Retinal pigment epithelial cell (primary cell): ENCODE measurements around the gene TNNC1.

Source experiments
- DNase-seq: peaks from one replicate; pipeline ENCODE4 v3.0.0-alpha.2; 2010; ENCODE audit warnings: low read depth
- H3K4me3 ChIP-seq: 2 replicates; pipeline ENCODE4 v1.5.1; 2011; ENCODE audit warnings: mild to moderate bottlenecking, low read length, control low read depth, moderate library complexity
- TF ChIP-seq, protein P1 (sequence below): conservative IDR thresholded peaks from 2 replicates; pipeline ENCODE4 v1.5.1; 2011; ENCODE audit warnings: low read depth, low read length, control low read depth, inconsistent platforms

Gene TNNC1

DNA sequence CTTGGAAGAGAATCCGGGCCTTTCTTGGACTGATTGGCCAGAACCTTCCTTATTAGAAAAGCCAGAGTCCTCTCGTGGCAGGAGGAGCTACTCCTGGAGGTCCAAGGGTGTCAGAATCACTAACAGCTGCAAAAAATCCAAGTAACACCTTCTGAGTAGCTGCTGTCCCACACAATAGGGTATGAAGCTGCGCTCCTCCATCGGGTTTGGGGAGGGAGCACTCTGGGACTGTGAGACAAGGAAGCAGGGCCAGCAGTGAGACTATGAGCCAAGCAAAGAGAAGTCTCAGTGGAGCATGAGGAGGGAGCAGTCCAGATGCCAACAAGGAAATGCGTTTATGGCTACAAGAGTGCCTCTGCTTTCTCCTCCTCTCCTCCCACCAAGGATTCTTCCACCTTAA, 30.7 kb downstream of the TNNC1 start:
- H3K4me3 ChIP-seq = no peak overlapping the region
- TF ChIP-seq, protein P1, sequence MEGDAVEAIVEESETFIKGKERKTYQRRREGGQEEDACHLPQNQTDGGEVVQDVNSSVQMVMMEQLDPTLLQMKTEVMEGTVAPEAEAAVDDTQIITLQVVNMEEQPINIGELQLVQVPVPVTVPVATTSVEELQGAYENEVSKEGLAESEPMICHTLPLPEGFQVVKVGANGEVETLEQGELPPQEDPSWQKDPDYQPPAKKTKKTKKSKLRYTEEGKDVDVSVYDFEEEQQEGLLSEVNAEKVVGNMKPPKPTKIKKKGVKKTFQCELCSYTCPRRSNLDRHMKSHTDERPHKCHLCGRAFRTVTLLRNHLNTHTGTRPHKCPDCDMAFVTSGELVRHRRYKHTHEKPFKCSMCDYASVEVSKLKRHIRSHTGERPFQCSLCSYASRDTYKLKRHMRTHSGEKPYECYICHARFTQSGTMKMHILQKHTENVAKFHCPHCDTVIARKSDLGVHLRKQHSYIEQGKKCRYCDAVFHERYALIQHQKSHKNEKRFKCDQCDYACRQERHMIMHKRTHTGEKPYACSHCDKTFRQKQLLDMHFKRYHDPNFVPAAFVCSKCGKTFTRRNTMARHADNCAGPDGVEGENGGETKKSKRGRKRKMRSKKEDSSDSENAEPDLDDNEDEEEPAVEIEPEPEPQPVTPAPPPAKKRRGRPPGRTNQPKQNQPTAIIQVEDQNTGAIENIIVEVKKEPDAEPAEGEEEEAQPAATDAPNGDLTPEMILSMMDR = no peak
- DNase-seq = no peak

DNA sequence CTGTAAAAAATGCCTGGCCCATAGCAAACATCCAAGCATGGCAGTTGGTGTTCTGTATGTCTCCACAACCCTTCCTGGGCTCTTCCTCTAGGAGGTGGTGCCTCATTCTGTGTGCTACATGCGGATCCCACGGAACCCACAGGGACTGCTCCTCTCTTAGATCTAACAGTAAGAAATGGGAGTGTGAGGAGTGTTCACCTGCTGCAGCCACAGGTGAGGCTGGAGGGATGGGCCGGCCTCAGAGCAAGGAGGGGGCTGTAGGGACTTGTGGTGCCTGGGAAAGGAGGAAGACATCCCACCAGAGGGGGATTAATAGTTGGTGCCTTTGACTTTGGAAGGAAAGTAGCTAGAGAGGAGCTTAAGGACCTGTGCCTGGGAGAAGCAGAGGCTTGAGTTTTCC, 31.2 kb downstream of the TNNC1 start:
- H3K4me3 ChIP-seq = no peak overlapping the region
- no peak for DNase-seq
- TF ChIP-seq, protein P1 = no peak

GRCh38 chr3:52420388-52420787, 33.5 kb downstream of the TNNC1 start:
- DNase-seq = no peak
- H3K4me3 ChIP-seq = no peak overlapping the region
- TF ChIP-seq, protein P1 = no peak

DNA sequence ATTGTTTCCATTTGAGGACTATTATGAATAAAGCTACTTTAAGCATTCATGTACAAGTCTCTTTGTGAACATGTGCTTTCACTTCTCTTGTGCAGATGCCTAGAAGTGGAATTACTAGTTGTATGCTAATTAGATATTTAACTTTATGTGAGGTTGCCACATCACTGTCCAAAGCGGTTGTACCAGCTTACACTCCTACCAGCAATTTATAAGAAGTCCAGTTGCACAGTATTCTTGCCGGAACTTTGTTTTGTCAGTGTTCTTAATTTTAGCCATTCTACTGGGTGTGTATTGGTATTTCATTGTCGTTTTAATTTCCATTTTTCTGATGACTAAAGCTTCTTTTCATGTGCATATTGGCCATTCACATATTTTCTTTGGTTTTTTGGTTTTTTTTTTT, 38.0 kb downstream of the TNNC1 start:
- no peak for DNase-seq
- no peak overlapping the region for H3K4me3 ChIP-seq
- TF ChIP-seq, protein P1 = no peak

- no peak for DNase-seq
- TF ChIP-seq, protein P1 = no peak
- H3K4me3 ChIP-seq = peak overlapping the region; percentile 94
Observed at GRCh38 chr3:52408466-52408865, 45.4 kb downstream of the TNNC1 start.

GRCh38 chr3:52407779-52408178, 46.1 kb downstream of the TNNC1 start:
- DNase-seq = no peak
- TF ChIP-seq, protein P1 = no peak
- no peak overlapping the region for H3K4me3 ChIP-seq

GRCh38 chr3:52406791-52407510, 46.9 kb downstream of the TNNC1 start:
- TF ChIP-seq, protein P1 = no peak
- no peak overlapping the region for H3K4me3 ChIP-seq
- DNase-seq = no peak
